Retinal pigment epithelial cell (primary cell): ENCODE results near the gene SPON2.

ENCODE experiments used
- DNase-seq: peaks from one replicate; pipeline ENCODE4 v3.0.0-alpha.2; 2010; ENCODE audit warnings: low read depth
- H3K4me3 ChIP-seq: 2 replicates; pipeline ENCODE4 v1.5.1; 2011; ENCODE audit warnings: mild to moderate bottlenecking, low read length, control low read depth, moderate library complexity
- TF ChIP-seq, protein P1 (sequence below): conservative IDR thresholded peaks from 2 replicates; pipeline ENCODE4 v1.5.1; 2011; ENCODE audit warnings: low read depth, low read length, control low read depth, inconsistent platforms

Gene SPON2

GRCh38 chr4:1198098-1198844 is 25.9 kb upstream of the SPON2 start:
- H3K4me3 ChIP-seq, result no peak overlapping the region
- no peak for DNase-seq
- TF ChIP-seq, protein P1, sequence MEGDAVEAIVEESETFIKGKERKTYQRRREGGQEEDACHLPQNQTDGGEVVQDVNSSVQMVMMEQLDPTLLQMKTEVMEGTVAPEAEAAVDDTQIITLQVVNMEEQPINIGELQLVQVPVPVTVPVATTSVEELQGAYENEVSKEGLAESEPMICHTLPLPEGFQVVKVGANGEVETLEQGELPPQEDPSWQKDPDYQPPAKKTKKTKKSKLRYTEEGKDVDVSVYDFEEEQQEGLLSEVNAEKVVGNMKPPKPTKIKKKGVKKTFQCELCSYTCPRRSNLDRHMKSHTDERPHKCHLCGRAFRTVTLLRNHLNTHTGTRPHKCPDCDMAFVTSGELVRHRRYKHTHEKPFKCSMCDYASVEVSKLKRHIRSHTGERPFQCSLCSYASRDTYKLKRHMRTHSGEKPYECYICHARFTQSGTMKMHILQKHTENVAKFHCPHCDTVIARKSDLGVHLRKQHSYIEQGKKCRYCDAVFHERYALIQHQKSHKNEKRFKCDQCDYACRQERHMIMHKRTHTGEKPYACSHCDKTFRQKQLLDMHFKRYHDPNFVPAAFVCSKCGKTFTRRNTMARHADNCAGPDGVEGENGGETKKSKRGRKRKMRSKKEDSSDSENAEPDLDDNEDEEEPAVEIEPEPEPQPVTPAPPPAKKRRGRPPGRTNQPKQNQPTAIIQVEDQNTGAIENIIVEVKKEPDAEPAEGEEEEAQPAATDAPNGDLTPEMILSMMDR, result no peak

- TF ChIP-seq, protein P1, result no peak
- no peak for DNase-seq
Measured at GRCh38 chr4:1196421-1197183, 24.2 kb upstream of the SPON2 start.

DNA sequence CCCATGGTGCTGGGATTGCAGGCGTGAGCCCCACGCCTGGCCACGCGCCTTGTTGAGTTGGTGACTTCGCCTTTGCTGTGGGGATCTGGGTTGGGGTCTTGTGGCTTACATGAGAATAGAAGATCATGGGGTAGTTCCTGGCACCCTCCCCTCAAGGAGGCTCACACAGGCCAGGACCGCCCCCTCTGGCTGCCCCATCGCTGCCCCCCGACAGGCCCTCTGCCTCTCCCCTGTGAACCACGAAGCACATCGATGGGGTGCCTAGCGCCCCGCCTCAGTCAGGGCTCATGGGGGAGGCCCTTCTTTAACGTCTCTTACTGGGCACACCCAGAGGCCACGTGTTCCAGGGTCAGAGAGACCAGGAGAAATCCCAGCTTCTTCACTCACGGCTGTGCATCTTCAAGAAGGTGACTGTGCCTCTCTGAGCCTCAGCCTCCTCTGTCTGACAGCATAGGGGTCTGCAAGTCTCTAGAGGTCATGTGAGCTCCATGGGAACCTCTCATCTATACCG is 23.6 kb upstream of the SPON2 start:
- H3K4me3 ChIP-seq, result no peak overlapping the region
- TF ChIP-seq, protein P1, result no peak
- DNase-seq, result no peak

More at GRCh38 chr4:1196421-1197183, 24.2 kb upstream of the SPON2 start:
- H3K4me3 ChIP-seq, result no peak overlapping the region

DNA sequence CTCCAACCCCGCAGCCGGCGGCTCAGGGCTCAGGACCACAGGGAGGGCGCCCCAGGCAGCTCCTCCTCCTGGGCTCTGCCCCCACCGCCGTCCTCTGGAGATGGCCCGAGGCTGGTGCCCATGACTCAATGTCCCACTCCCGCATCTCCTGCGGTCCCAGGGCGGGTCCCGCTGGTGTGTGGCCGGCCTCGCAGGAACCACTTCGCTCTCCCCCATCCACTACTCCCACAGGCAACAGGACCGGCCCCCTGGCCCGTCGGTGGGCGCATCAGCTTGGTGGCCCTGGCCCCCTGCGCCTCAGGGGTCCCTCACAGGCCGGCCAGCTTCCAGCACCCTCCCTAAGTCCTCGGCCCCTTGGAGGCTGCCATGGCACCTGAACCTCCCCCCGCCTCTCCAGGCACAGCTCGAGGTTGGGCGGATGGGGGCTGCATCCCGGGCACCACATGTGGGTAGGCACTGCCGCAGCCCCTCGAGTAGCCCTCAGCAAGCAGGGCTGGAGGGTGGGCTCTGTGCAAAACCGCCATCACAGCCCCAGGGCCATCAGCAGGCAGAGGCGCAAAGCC is 22.8 kb upstream of the SPON2 start:
- H3K4me3 ChIP-seq, result no peak overlapping the region
- DNase-seq, result no peak
- TF ChIP-seq, protein P1, result no peak

DNA sequence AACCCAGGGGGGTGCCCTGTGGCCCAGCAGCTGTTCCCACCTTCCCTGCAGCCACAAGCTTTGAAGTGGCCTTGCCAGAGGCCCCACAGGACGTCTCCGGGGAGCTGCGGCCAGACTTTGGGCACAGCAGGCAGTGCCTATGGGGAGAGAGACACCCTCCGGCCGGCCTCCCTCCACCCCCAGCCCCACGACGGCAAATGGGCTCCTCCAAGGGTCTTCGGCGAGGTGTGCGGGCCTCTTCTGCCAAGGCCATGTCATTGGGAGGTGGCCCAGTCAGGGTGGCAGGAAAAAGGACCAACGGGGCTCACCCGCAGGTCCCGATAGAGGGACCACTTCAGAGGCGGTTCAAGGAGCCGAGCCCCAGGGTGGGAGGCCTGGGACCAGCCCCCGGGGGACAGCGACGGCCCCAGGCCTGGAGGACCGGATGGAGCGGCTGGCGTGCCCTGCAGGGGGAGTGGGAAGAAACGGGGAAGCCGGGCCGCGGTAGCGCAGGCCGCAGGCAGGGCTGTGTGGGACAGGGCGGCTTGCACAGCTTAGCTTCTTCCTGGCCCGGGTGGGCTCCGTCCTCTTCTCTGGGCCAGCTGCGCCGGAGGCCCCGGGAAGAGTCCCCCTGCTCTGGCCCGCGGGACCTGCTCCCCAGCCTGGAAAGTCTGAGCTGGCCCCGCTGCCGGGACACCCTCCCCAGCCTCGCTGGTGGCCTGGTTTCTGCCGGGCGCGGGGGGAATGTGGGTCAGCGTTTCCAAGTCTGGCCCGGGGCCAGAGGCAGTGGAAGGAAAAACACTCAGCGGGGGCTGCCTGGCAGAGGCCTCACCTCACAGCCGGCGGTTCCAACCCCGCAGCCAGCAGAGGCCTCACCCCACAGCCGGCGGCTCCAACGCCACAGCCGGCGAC is 21.9 kb upstream of the SPON2 start:
- DNase-seq, result no peak
- H3K4me3 ChIP-seq, result no peak overlapping the region
- TF ChIP-seq, protein P1, result peak; percentile 3

GRCh38 chr4:1193206-1194009 is 21.0 kb upstream of the SPON2 start:
- H3K4me3 ChIP-seq, result no peak overlapping the region
- DNase-seq, result no peak
- TF ChIP-seq, protein P1, result no peak
